ENCODE data around the gene FTSJ1.
"Not testable (repeated sequence)": the region's sequence is repeated elsewhere in the genome, so short reads cannot be mapped to it uniquely, and the experiment has no call there.

The FTSJ1 gene

GRCh38 chrX:48475774-48476577 lies at the start of gene FTSJ1:
TSS of gene FTSJ1 (plus strand) at chrX:48476199. CDS start at chrX:48478048, 1,849 bp downstream.
- DNase-seq (ENCODE audit: extremely low spot score, insufficient read length, low read depth): peak; percentile 58

GRCh38 chrX:48427027-48427716 lies 48.8 kb upstream of the FTSJ1 start:
- DNase-seq (ENCODE audit: extremely low spot score, insufficient read length, low read depth); FAIRE-seq: not testable (repeated sequence)

More at GRCh38 chrX:48475774-48476577, at the start of gene FTSJ1:
- FAIRE-seq: peak; percentile 99

DNA sequence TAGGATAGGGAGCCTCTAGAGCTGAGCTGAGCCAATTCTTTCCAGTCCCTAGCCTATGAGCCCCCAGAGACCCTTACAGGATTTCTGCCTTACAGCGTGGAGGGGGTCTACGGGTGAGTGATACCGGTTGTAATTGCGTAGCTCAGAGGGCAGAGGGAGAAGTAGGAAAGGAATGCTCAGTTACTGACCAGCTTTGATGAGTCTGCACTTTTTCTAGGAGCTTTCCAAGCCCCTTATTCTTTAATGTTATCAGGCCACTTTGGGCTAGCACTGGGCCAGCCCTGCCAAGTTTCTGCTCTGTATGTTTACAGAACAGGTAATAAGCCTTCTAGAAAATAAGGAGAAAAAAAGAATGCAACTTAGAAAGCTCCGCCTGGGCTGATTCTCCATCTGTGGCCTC lies 46.4 kb upstream of the FTSJ1 start:
- not testable (repeated sequence) for DNase-seq (ENCODE audit: extremely low spot score, insufficient read length, low read depth); FAIRE-seq

GRCh38 chrX:48430166-48430565 lies 45.8 kb upstream of the FTSJ1 start:
- not testable (repeated sequence) for DNase-seq (ENCODE audit: extremely low spot score, insufficient read length, low read depth); FAIRE-seq

- DNase-seq (ENCODE audit: extremely low spot score, insufficient read length, low read depth); FAIRE-seq: not testable (repeated sequence)
Measured at GRCh38 chrX:48433713-48434112, 42.3 kb upstream of the FTSJ1 start.

DNA sequence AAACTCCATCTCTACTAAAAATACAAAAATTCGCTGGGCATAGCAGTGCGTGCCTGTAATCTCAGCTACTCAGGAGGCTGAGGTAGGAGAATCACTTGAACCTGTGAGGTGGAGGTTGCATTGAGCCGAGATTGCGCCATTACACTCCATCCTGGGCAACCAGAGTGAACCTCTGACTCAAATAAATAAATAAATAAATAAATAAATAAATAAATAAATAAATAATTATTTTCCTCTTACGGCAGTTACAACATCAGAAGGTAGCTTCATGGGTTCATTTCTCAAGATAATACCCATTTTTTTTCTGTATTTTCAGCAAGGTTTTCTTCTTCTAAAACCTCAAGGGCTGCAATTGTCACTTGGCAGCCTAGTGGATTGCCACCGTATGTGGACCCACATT lies 28.8 kb upstream of the FTSJ1 start:
- not testable (repeated sequence) for FAIRE-seq; DNase-seq (ENCODE audit: extremely low spot score, insufficient read length, low read depth)

- no peak for FAIRE-seq
Measured at GRCh38 chrX:48450076-48450475, 25.9 kb upstream of the FTSJ1 start.

GRCh38 chrX:48451708-48452107 lies 24.3 kb upstream of the FTSJ1 start:
- no peak for DNase-seq (ENCODE audit: extremely low spot score, insufficient read length, low read depth)

More at GRCh38 chrX:48450076-48450475, 25.9 kb upstream of the FTSJ1 start:
- no peak for DNase-seq (ENCODE audit: extremely low spot score, insufficient read length, low read depth)

GRCh38 chrX:48456628-48457331 lies 19.2 kb upstream of the FTSJ1 start:
- no peak for DNase-seq (ENCODE audit: extremely low spot score, insufficient read length, low read depth)
- FAIRE-seq: no peak

More at GRCh38 chrX:48451708-48452107, 24.3 kb upstream of the FTSJ1 start:
- FAIRE-seq: no peak

GRCh38 chrX:48458711-48459110 lies 17.3 kb upstream of the FTSJ1 start:
- DNase-seq (ENCODE audit: extremely low spot score, insufficient read length, low read depth): no peak
- FAIRE-seq: no peak

GRCh38 chrX:48459483-48459882 lies 16.5 kb upstream of the FTSJ1 start:
- no peak for DNase-seq (ENCODE audit: extremely low spot score, insufficient read length, low read depth)
- FAIRE-seq: no peak

- DNase-seq (ENCODE audit: extremely low spot score, insufficient read length, low read depth) (no peak), FAIRE-seq (no peak)
Measured at GRCh38 chrX:48460031-48460430, 16.0 kb upstream of the FTSJ1 start.

DNA sequence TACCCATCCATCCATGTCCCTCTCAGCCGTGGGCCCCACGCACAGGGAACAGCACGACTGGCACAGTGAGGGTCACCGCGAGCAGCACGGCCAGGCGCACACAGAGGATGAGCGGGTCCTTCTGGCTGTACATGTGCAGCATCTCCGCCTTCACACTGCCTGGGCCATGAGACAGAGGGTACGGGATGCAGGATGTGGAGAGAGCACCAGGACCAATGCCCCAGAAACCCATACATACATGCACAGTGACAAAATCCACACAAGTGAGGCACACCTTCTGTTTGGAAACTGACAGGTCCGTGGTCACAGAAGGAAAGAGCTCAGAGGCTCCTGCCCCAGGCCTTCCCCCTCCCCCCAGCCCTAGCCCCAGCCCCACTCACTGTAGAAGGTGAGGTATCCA lies 15.4 kb upstream of the FTSJ1 start:
- no peak for DNase-seq (ENCODE audit: extremely low spot score, insufficient read length, low read depth)
- no peak for FAIRE-seq

GRCh38 chrX:48461830-48462229 lies 14.2 kb upstream of the FTSJ1 start:
- FAIRE-seq (peak; percentile 29), DNase-seq (ENCODE audit: extremely low spot score, insufficient read length, low read depth) (no peak)

GRCh38 chrX:48465336-48465933 lies 10.6 kb upstream of the FTSJ1 start:
- FAIRE-seq (no peak), DNase-seq (ENCODE audit: extremely low spot score, insufficient read length, low read depth) (no peak)

GRCh38 chrX:48466696-48467095 lies 9.3 kb upstream of the FTSJ1 start:
- DNase-seq (ENCODE audit: extremely low spot score, insufficient read length, low read depth): no peak
- no peak for FAIRE-seq

DNA sequence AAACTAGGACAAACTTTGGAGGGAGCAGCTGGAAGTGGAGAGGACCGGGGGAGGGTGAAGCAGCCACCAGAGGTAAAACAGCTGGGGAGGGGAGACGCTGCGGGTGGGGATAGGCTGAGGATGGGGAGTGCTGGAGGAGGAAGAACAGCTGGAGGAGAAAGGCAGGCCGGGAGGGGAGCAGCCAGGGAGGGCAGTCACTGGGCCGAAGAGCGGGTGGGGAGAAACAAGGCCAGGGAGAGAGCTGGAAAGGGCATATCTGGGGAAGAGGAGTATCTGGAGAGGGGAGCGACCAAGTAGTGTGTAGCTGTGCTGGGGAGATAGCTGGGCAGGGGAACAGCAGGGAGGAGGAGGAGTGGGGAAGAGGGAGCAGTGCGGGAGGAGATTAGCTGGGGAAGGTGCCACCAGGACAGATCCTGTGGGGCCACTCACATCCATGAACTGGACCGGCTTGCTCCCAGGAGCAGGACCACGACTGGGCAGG lies 8.7 kb upstream of the FTSJ1 start:
- no peak for FAIRE-seq
- no peak for DNase-seq (ENCODE audit: extremely low spot score, insufficient read length, low read depth)

- FAIRE-seq (no peak), DNase-seq (ENCODE audit: extremely low spot score, insufficient read length, low read depth) (peak; percentile 28)
Measured at GRCh38 chrX:48468247-48468671, 7.7 kb upstream of the FTSJ1 start.

- DNase-seq (ENCODE audit: extremely low spot score, insufficient read length, low read depth) (no peak), FAIRE-seq (peak; percentile 46)
Measured at GRCh38 chrX:48468693-48469691, 7.0 kb upstream of the FTSJ1 start.
